IPS-11a (cell line): Measurements from ENCODE around the gene GGN.

ENCODE experiments used
- H3K4me3 ChIP-seq: one replicate; pipeline ENCODE4 v1.5.1; 2013; ENCODE audit warnings: low read depth, low read length, control low read depth

Gene GGN

GRCh38 chr19:38388349-38389100, 691 bp upstream of the GGN start, which contains the start of gene SPRED3:
SPRED3 (plus strand) TSS chr19:38388697; CDS start chr19:38390303, 1,606 bp downstream.
- H3K4me3 ChIP-seq = peak within 1 kb of the TSS; percentile 78

DNA sequence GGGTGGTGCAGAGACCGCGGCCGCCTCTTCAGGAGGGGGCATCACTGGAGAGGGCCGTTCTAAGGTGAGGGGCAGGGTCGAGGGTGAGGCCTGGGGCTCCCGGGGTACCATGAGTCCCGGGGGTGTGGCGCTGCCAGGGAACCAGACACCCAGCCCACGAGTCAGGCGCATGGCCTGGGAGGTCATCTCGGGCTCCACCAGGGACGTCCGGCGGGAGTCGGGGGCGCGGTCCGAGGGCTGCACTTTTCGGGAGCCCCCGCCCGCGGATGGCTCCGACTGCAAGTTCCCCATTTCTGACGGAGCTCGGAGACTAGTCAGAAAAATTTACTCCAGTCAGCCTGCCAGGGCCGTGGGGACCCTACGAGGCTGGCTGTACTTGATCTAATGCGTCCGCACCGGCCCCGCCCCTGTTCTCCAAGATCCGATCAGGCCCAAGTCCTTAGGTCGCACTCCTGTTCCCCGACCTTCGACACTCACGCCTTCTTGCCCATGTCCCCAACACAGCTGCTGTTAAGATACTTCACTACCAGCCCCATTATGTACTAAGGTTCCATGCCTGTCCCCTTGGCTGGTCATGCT, 774 bp downstream of the GGN start:
- peak overlapping the region; percentile 39 for H3K4me3 ChIP-seq

GRCh38 chr19:38386300-38386970, 1.4 kb downstream of the GGN start:
- H3K4me3 ChIP-seq = no peak overlapping the region

- no peak overlapping the region for H3K4me3 ChIP-seq
Observed at GRCh38 chr19:38385804-38386257, 2.0 kb downstream of the GGN start.

- no peak overlapping the region for H3K4me3 ChIP-seq
Observed at GRCh38 chr19:38385057-38385803, 2.6 kb downstream of the GGN start.

DNA sequence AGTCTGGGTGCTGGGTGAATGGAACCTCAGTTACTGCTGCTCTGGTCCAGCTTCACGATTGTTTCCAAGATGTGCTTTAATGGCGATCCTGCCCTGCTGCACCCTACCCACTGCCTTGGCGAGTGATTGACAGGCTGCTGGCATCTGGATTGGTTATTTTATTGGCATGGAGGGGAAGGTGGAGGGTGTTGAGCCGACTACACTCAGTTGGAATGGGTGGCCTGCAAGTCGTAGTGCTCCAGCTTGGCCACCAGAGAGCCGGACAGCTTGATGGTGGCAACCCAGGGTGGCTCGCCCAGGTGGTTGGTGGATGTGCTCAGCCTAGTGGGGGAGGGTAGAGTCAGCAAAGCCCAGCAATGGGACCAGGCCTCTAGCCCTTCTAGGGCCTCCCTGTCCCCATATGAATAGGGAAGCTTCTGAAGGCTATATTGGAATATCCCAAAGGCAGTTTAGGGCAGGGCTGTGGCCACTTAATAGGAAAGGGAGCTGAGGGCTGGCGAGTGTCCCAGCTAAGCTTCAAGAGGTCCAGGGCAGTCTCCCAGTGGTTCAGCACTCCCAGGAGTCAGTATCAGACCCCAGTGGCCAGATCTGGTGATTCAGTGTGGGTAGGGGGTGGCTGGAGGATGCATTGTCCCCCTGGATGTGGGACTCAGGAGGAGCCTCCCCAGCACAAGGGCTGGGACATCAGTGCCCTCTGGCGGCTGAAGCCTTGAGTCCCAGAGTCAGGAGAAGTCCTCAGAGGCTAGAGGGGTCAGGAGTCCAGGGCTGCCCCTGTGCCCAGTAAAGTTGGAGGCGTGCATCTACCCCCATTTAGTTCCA, 3.4 kb downstream of the GGN start:
- no peak overlapping the region for H3K4me3 ChIP-seq

DNA sequence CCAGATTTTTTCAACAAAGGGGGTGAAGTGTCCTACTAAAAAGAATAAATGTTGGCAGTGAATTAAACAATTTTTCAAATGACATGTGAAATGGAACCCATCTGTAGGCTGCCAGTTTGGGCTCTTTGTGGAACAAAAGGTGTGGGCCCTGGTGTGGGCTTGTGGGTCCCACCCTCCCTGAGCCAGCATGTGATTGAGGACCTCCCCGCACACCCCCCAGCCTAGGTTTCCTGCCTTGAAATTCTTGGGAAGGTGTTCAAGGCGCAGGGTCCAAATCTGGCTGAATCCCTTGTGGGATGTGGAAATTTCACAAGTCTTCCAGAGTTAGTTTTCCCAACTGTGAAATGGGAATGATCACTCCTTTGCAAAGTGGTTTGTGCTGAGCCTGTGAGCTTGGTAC, 4.1 kb downstream of the GGN start:
- no peak overlapping the region for H3K4me3 ChIP-seq

DNA sequence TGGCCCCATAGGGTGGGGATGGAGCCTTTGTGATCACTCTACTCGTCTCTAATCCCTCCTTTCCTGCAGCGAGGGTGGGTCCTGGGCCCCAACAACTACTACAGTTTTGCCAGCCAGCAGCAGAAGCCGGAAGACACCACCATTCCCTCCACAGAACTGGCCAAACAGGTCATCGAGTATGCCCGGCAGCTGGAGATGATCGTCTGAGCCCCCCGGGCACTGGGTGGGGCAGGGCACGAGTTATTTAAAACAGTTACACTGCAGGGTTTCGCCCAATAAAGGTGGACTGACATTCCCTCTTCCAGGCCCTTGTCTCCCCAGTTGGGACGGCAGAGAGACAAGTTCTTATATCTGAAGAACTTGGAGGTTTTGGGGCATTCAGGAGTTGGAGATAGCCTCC, 4.7 kb downstream of the GGN start:
- H3K4me3 ChIP-seq = no peak overlapping the region

DNA sequence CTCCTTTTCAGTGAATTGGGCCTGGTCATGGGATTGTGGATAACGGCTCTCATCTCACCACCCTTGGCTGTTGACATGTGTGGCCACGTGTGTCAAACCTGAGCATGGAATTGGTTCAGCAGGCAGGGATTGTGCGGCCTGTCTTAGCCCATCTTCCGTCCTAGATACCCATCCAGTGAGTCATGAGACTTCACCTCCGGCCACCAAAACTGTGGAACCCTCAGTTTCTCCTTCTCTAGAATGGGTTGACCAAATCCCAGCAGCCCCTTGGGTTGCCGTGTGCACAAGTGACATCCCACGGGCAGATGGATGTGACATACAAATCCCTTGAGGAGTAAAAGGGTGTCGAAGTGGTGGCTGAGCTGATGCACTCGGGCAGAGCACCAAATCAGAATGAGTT, 6.7 kb downstream of the GGN start:
- H3K4me3 ChIP-seq = no peak overlapping the region

DNA sequence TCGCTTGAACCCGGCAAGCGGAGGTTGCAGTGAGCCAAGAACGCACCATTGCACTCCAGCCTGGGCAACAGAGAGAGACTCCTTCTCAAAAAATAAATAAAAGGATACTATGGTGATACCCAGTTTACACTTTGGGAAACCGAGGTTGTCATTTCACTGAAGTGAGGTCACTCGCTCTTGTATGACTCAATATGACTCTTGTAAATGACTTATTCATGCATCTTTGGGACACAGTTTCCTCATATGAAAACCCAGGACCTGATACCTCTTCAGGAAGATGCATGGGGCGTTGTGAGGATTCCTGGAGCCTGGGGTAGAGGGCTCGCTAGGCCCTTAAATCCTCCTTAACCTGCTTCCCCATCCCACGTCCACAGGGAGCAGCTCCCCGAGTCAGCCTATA, 9.0 kb downstream of the GGN start:
- no peak overlapping the region for H3K4me3 ChIP-seq

DNA sequence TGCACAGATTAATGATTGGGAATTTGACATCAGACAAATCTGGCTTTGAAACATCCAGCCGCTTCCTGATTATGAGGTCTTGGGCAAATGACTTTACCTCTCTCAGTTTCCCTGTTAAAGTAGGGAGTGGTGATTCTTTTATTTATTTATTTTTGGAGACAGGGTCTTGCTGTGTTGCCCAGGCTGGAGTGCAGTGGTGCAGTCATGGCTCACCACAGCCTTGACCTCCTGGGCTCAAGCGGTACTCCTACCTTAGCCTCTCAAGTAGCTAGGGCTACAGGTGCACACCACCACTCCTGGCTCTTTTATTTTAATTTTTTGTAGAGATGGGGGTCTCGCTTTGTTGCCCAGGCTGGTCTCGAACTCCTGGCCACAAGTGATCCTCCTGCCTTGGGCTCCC, 10.8 kb downstream of the GGN start:
- H3K4me3 ChIP-seq = no peak overlapping the region

DNA sequence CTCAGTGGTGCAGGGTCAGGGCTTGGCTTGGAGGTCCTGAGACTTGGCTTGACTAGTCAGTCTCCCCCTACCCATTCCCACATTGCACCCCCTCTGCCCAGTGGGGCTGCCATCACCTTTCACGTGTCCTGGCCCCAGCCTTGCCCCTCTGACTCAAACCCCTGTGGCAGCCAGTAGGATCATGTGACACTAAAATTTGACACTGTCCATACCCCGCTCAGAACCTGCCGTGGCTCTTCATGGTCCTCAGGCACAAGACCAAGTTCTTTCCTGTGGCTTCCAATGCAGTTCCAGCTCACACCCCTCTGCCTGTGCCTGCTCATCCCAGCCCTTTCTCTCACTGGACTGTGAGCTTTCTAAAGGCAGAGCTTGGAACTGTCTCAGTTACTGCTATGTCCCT, 11.3 kb downstream of the GGN start:
- H3K4me3 ChIP-seq = no peak overlapping the region

DNA sequence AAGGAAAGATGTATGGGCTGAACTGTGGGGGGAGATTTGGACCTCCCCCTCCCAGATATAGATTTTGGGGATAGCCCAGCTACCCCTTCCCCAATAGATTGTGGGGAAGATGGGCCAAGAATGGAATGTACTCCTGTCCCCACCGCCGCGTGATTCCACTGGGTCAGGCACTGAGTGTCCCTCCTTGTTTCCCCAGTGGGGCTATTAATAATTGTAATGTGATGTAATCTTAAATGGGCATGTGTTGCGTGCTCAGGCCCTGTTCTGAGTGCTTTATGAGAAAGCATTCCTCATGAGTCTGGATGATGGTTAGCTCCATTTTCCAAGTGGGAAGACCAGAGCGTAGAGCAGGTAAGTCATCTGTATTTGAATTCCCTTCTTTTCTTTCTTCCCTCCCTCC, 12.1 kb downstream of the GGN start:
- H3K4me3 ChIP-seq = peak overlapping the region; percentile 93

- peak overlapping the region; percentile 93 for H3K4me3 ChIP-seq
Observed at GRCh38 chr19:38375098-38375493, 12.7 kb downstream of the GGN start.

- H3K4me3 ChIP-seq = peak within 1 kb of the TSS; percentile 93
Observed at GRCh38 chr19:38374332-38375097, 13.3 kb downstream of the GGN start, which contains the start of gene PSMD8. PSMD8 (plus strand) TSS chr19:38374571; CDS start chr19:38374602, 31 bp downstream.

DNA sequence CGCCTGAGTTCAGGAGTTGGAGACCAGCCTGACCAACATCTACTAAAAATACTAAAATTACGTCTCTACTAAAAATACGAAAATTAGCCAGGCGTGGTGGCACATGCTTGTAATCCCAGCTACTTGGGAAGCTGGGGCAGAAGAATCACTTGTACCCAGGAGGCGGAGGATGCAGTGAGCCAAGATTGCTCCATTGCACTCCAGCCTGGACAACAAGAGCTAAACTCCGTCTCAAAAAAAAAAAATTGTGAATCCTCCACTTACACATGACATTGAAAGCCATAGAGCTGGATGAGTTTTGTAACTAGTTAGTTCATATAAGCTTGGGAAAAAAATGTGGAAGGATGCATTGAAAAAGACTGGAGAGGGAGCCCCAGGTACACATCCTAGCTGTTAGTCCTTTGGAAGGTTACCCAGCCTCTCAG, 13.9 kb downstream of the GGN start:
- peak overlapping the region; percentile 25 for H3K4me3 ChIP-seq

GRCh38 chr19:38371081-38371480, 16.8 kb downstream of the GGN start:
- H3K4me3 ChIP-seq = no peak overlapping the region

GRCh38 chr19:38370299-38370698, 17.5 kb downstream of the GGN start:
- no peak overlapping the region for H3K4me3 ChIP-seq

DNA sequence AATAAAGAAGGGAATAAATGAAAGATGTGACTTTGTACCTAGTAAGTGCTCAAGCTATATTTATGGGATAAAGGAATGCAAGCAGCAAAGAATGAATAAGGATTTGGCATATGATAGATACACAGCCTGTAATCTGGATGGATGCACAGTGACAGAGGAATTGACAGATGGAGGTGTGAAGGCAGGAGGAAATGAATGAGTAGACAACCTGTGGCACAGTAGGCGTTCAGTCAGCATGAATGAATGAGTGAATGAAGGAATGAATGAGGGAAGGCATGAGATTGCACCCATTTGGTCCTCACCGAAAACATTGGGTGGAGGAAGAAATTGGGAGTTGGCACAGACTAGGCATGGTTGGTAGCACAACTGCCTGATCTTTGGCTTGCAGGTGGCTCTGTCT, 18.2 kb downstream of the GGN start:
- H3K4me3 ChIP-seq = no peak overlapping the region

DNA sequence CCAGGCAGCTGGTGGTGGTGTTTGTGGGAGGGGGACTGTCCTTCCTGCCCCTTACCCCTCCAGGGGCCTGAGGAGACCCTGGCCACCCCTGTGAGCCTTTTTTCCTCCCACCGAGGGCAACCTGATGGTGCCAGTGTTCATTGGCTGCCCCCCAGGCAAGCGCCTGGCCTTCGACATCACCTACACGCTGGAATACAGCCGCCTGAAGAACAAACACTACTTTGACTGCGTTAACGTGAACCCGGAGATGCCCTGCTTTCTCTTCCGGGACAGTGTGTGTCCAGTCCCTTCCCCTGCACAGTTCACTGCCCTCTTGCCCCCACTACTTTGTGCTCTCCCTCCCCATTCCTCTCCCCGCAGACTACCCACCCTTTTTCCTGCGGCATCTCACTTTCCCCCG, 20.8 kb downstream of the GGN start:
- H3K4me3 ChIP-seq = no peak overlapping the region
